KOPT-K1 (cell line): ENCODE results near the gene RPS19.
A peak's percentile ranks its signal among the peaks of the same experiment; 100 is the strongest.

Source experiments
- H3K27ac ChIP-seq: fragments of 200-600 bp; sonication (generic); 2 replicates; pipeline ENCODE4 v1.5.1; 2016; ENCODE audit warnings: antibody characterized with exemption, mild to moderate bottlenecking, low read depth, low read length; ENCODE audit not compliant: poor library complexity, severe bottlenecking
- H3K36me3 ChIP-seq: fragments of 200-600 bp; sonication (generic); 2 replicates; pipeline ENCODE4 v1.5.1; 2017; ENCODE audit warnings: antibody characterized with exemption, mild to moderate bottlenecking, low read length, moderate library complexity; ENCODE audit not compliant: insufficient read depth
- H3K9me3 ChIP-seq: fragments of 200-600 bp; sonication (generic); 2 replicates; pipeline ENCODE4 v1.5.1; 2017; ENCODE audit warnings: antibody characterized with exemption, low read length, mild to moderate bottlenecking; ENCODE audit not compliant: insufficient read depth, poor library complexity, severe bottlenecking

RPS19 gene

GRCh38 chr19:41859618-41860418 is at the start of gene RPS19:
Gene RPS19 (plus strand): TSS chr19:41860255. CDS start chr19:41860775, 520 bp downstream.
- H3K27ac ChIP-seq, result peak within 1 kb of the TSS; percentile 94
- H3K36me3 ChIP-seq, result peaks cover 43% of the 10 kb centered on the region
- no peaks in the 10 kb centered on the region for H3K9me3 ChIP-seq

- no peaks in the 10 kb centered on the region for H3K36me3 ChIP-seq
- no peak overlapping the region for H3K27ac ChIP-seq
- no peaks in the 10 kb centered on the region for H3K9me3 ChIP-seq
These were observed 49.8 kb upstream of the RPS19 start for GRCh38 chr19:41810301-41810700.

- H3K36me3 ChIP-seq, result no peaks in the 10 kb centered on the region
- H3K27ac ChIP-seq, result no peak overlapping the region
- H3K9me3 ChIP-seq, result no peaks in the 10 kb centered on the region
These were observed 49.0 kb upstream of the RPS19 start for GRCh38 chr19:41811036-41811435.

- H3K36me3 ChIP-seq, result no peaks in the 10 kb centered on the region
- H3K9me3 ChIP-seq, result no peaks in the 10 kb centered on the region
- no peak overlapping the region for H3K27ac ChIP-seq
These were observed 48.1 kb upstream of the RPS19 start for GRCh38 chr19:41811981-41812380.

- Histone ChIP-seq H3K27ac (no peak overlapping the region), H3K36me3 (no peaks in the 10 kb centered on the region), H3K9me3 (no peaks in the 10 kb centered on the region)
These were observed 46.1 kb upstream of the RPS19 start for GRCh38 chr19:41813911-41814310.

- no peaks in the 10 kb centered on the region for H3K9me3 ChIP-seq
- no peaks in the 10 kb centered on the region for H3K36me3 ChIP-seq
- H3K27ac ChIP-seq, result no peak overlapping the region
These were observed 44.8 kb upstream of the RPS19 start for GRCh38 chr19:41815301-41815700.

GRCh38 chr19:41816761-41817160 is 43.3 kb upstream of the RPS19 start:
- H3K9me3 ChIP-seq, result no peaks in the 10 kb centered on the region
- no peaks in the 10 kb centered on the region for H3K36me3 ChIP-seq
- H3K27ac ChIP-seq, result no peak overlapping the region

- Histone ChIP-seq H3K36me3 (no peaks in the 10 kb centered on the region), H3K9me3 (no peaks in the 10 kb centered on the region), H3K27ac (no peak overlapping the region)
These were observed 38.9 kb upstream of the RPS19 start for GRCh38 chr19:41821003-41821735.

GRCh38 chr19:41837981-41838708 is 21.9 kb upstream of the RPS19 start:
- H3K9me3 ChIP-seq, result no peaks in the 10 kb centered on the region
- no peaks in the 10 kb centered on the region for H3K36me3 ChIP-seq
- H3K27ac ChIP-seq, result no peak overlapping the region

- Histone ChIP-seq H3K36me3 (no peaks in the 10 kb centered on the region), H3K27ac (no peak overlapping the region), H3K9me3 (no peaks in the 10 kb centered on the region)
These were observed 20.8 kb upstream of the RPS19 start for GRCh38 chr19:41839211-41839610.

- Histone ChIP-seq H3K9me3 (no peaks in the 10 kb centered on the region), H3K36me3 (no peaks in the 10 kb centered on the region)
These were observed 16.7 kb upstream of the RPS19 start for GRCh38 chr19:41843371-41843770.

GRCh38 chr19:41844601-41845000 is 15.5 kb upstream of the RPS19 start, which contains the start of gene LYPD4:
Gene LYPD4 (minus strand): TSS chr19:41844683. CDS start chr19:41839285, 5,398 bp downstream.
- Histone ChIP-seq H3K27ac (no peak within 1 kb of the TSS), H3K9me3 (no peaks in the 10 kb centered on the region), H3K36me3 (no peaks in the 10 kb centered on the region)

More at GRCh38 chr19:41843371-41843770, 16.7 kb upstream of the RPS19 start:
- H3K27ac ChIP-seq, result no peak overlapping the region

- no peak within 1 kb of the TSS for H3K27ac ChIP-seq
- no peaks in the 10 kb centered on the region for H3K36me3 ChIP-seq
These were observed 15.2 kb upstream of the RPS19 start, which contains the start of gene DMRTC2 for GRCh38 chr19:41845001-41845050. Gene DMRTC2 (plus strand): TSS chr19:41845042. CDS start chr19:41847429, 2,387 bp downstream.

GRCh38 chr19:41845051-41845590 is 14.9 kb upstream of the RPS19 start:
- Histone ChIP-seq H3K27ac (no peak overlapping the region), H3K9me3 (no peaks in the 10 kb centered on the region), H3K36me3 (no peaks in the 10 kb centered on the region)

More at GRCh38 chr19:41845001-41845050, 15.2 kb upstream of the RPS19 start, which contains the start of gene DMRTC2:
- no peaks in the 10 kb centered on the region for H3K9me3 ChIP-seq
